ENCODE measurements around the gene AMIGO1.
"Not testable (repeated sequence)": the region's sequence is repeated elsewhere in the genome, so short reads cannot be mapped to it uniquely, and the experiment has no call there.

Gene AMIGO1

DNA sequence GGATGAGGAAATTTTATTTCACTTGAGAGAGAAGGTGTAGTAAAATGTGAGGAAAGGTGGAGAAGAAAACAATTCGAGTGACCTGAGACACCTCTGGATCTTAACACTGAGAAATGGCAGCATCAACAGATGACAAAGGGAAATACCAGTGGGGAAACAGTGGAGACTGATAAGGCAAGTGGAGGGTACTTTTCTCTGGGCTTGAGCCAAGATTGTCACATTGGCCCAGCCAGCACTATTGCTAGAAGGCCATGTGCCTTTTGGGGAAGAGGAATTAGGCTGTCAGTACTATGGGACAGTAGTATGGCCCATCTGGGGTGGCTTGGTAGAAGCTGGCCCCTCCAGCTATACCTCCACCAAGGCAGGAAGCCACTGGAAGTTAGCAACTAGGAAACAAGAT, 34.8 kb downstream of the AMIGO1 start:
- Histone ChIP-seq H3K9me2 (replicated peaks; ENCODE audit: insufficient read depth, low read length) (no peaks in the 10 kb centered on the region), H2AFZ (ENCODE audit: low read depth, low read length, severe bottlenecking) (no peak overlapping the region), H3K4me2 (ENCODE audit: low read depth, low read length, poor library complexity, severe bottlenecking) (no peak overlapping the region), H3F3A (ENCODE audit: insufficient read depth) (no peaks in the 10 kb centered on the region), H3K9ac (ENCODE audit: low read length) (no peak overlapping the region), H3K4me3 (ENCODE audit: insufficient read depth, low read length, poor library complexity, severe bottlenecking) (no peak overlapping the region), H4K20me1 (ENCODE audit: low read depth, low read length) (no peaks in the 10 kb centered on the region), H3K27me3 (ENCODE audit: low read length) (no peaks in the 10 kb centered on the region), H3K9me3 (ENCODE audit: insufficient read depth, low read length) (no peaks in the 10 kb centered on the region), H3K79me2 (ENCODE audit: insufficient read depth, low read length) (no peaks in the 10 kb centered on the region), H3K27ac (ENCODE audit: low read depth, low read length) (no peak overlapping the region), H3K36me3 (ENCODE audit: low read length) (no peaks in the 10 kb centered on the region)
- TF ChIP-seq, protein P1, sequence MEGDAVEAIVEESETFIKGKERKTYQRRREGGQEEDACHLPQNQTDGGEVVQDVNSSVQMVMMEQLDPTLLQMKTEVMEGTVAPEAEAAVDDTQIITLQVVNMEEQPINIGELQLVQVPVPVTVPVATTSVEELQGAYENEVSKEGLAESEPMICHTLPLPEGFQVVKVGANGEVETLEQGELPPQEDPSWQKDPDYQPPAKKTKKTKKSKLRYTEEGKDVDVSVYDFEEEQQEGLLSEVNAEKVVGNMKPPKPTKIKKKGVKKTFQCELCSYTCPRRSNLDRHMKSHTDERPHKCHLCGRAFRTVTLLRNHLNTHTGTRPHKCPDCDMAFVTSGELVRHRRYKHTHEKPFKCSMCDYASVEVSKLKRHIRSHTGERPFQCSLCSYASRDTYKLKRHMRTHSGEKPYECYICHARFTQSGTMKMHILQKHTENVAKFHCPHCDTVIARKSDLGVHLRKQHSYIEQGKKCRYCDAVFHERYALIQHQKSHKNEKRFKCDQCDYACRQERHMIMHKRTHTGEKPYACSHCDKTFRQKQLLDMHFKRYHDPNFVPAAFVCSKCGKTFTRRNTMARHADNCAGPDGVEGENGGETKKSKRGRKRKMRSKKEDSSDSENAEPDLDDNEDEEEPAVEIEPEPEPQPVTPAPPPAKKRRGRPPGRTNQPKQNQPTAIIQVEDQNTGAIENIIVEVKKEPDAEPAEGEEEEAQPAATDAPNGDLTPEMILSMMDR (IDR thresholded peaks at IDR 0.05; ENCODE audit: insufficient read depth, low read length, poor library complexity, severe bottlenecking) = no peak
- no peak for TF ChIP-seq EZH2phosphoT487 (conservative IDR thresholded peaks at IDR 0.05; ENCODE audit: low read length)

GRCh38 chr1:109473284-109474057, 36.1 kb downstream of the AMIGO1 start:
- not testable (repeated sequence) for H3F3A ChIP-seq (ENCODE audit: insufficient read depth); H3K9me3 ChIP-seq (ENCODE audit: insufficient read depth, low read length); H2AFZ ChIP-seq (ENCODE audit: low read depth, low read length, severe bottlenecking); H4K20me1 ChIP-seq (ENCODE audit: low read depth, low read length); H3K9me2 ChIP-seq (replicated peaks; ENCODE audit: insufficient read depth, low read length); H3K27me3 ChIP-seq (ENCODE audit: low read length); H3K4me3 ChIP-seq (ENCODE audit: insufficient read depth, low read length, poor library complexity, severe bottlenecking); H3K36me3 ChIP-seq (ENCODE audit: low read length); H3K27ac ChIP-seq (ENCODE audit: low read depth, low read length); H3K9ac ChIP-seq (ENCODE audit: low read length); H3K4me2 ChIP-seq (ENCODE audit: low read depth, low read length, poor library complexity, severe bottlenecking); H3K79me2 ChIP-seq (ENCODE audit: insufficient read depth, low read length)

DNA sequence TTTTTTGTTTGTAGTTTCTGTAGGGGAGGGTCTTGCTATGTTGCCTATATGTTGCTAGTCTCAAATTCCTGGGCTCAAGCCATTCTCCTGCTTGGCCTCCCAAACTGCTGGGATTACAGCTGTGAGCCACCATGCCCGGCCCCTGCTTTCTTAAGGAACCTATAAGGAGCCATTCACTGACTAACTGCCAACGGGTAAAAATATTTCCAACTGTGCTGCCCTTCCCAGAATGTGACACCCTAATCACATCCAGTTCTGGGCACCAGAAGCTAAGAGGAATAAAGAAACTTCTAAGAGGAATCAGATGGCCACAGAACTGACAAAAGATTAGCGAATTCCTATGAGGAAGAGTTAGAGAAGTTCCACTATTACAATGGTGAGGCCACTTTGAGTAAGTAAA, 36.7 kb downstream of the AMIGO1 start:
- Histone ChIP-seq H4K20me1 (ENCODE audit: low read depth, low read length) (no peaks in the 10 kb centered on the region), H3K27me3 (ENCODE audit: low read length) (no peaks in the 10 kb centered on the region), H3K36me3 (ENCODE audit: low read length) (no peaks in the 10 kb centered on the region), H3K9ac (ENCODE audit: low read length) (no peak overlapping the region), H3K9me2 (replicated peaks; ENCODE audit: insufficient read depth, low read length) (no peaks in the 10 kb centered on the region), H3K9me3 (ENCODE audit: insufficient read depth, low read length) (no peaks in the 10 kb centered on the region), H3K27ac (ENCODE audit: low read depth, low read length) (no peak overlapping the region), H3K4me2 (ENCODE audit: low read depth, low read length, poor library complexity, severe bottlenecking) (no peak overlapping the region), H3F3A (ENCODE audit: insufficient read depth) (no peaks in the 10 kb centered on the region), H3K4me3 (ENCODE audit: insufficient read depth, low read length, poor library complexity, severe bottlenecking) (no peak overlapping the region), H2AFZ (ENCODE audit: low read depth, low read length, severe bottlenecking) (no peak overlapping the region), H3K79me2 (ENCODE audit: insufficient read depth, low read length) (no peaks in the 10 kb centered on the region)
- TF ChIP-seq, protein P1 (IDR thresholded peaks at IDR 0.05; ENCODE audit: insufficient read depth, low read length, poor library complexity, severe bottlenecking) = no peak
- no peak for TF ChIP-seq EZH2phosphoT487 (conservative IDR thresholded peaks at IDR 0.05; ENCODE audit: low read length)

DNA sequence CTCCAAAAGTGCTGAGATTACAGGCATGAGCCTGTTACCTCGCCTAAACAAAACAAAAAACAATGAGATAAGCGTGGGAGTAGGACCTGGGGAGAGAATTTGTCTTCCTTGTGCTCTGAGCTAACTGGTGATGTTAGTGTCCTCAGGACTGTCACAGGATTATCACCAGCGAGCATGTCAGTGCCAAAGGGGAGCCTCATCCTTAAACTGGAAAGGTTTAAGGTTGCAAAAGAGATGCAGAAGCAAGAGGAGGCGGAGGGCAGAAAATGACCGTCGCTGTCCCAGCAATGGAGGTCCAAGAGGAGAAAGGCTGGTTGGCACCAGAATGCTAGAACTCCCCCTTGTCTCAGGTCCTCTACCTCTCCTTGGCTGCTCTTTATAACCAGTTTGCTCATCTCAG, 39.3 kb downstream of the AMIGO1 start:
- H3K9me3 ChIP-seq (ENCODE audit: insufficient read depth, low read length) = no peaks in the 10 kb centered on the region
- H3K36me3 ChIP-seq (ENCODE audit: low read length) = no peaks in the 10 kb centered on the region
- no peak for TF ChIP-seq EZH2phosphoT487 (conservative IDR thresholded peaks at IDR 0.05; ENCODE audit: low read length)
- no peak overlapping the region for H3K9ac ChIP-seq (ENCODE audit: low read length)
- H3K4me2 ChIP-seq (ENCODE audit: low read depth, low read length, poor library complexity, severe bottlenecking) = no peak overlapping the region
- no peaks in the 10 kb centered on the region for H3K9me2 ChIP-seq (replicated peaks; ENCODE audit: insufficient read depth, low read length)
- no peaks in the 10 kb centered on the region for H3F3A ChIP-seq (ENCODE audit: insufficient read depth)
- H4K20me1 ChIP-seq (ENCODE audit: low read depth, low read length) = no peaks in the 10 kb centered on the region
- H3K4me3 ChIP-seq (ENCODE audit: insufficient read depth, low read length, poor library complexity, severe bottlenecking) = no peak overlapping the region
- no peak overlapping the region for H2AFZ ChIP-seq (ENCODE audit: low read depth, low read length, severe bottlenecking)
- no peaks in the 10 kb centered on the region for H3K27me3 ChIP-seq (ENCODE audit: low read length)
- H3K27ac ChIP-seq (ENCODE audit: low read depth, low read length) = no peak overlapping the region
- no peaks in the 10 kb centered on the region for H3K79me2 ChIP-seq (ENCODE audit: insufficient read depth, low read length)
